KMS-11 (cell line): ENCODE measurements around the gene COL5A1.

Experiments
- H2AFZ ChIP-seq: fragments of 200-600 bp; sonication (generic); 2 replicates; pipeline ENCODE4 v1.6.1; 2016; ENCODE audit warnings: antibody characterized with exemption, mixed run types, low read depth
- H3K27ac ChIP-seq: fragments of 200-600 bp; sonication (generic); 2 replicates; pipeline ENCODE4 v1.6.1; 2016; ENCODE audit warnings: mild to moderate bottlenecking, mixed run types
- H3K27me3 ChIP-seq: fragments of 200-600 bp; sonication (generic); 2 replicates; pipeline ENCODE4 v1.6.1; 2017; ENCODE audit warnings: mild to moderate bottlenecking, low read depth, mixed run types, moderate library complexity; ENCODE audit not compliant: insufficient read depth
- H3K36me3 ChIP-seq: fragments of 200-600 bp; sonication (generic); 2 replicates; pipeline ENCODE4 v1.6.1; 2017; ENCODE audit warnings: mild to moderate bottlenecking, mixed run types; ENCODE audit not compliant: insufficient read depth
- H3K4me1 ChIP-seq: fragments of 200-600 bp; sonication (generic); 2 replicates; pipeline ENCODE4 v1.6.1; 2016; ENCODE audit warnings: mild to moderate bottlenecking, low read depth, mixed run types; ENCODE audit not compliant: poor library complexity, severe bottlenecking
- H3K4me2 ChIP-seq: fragments of 200-600 bp; sonication (generic); 2 replicates; pipeline ENCODE4 v1.7.0; 2016; ENCODE audit warnings: mild to moderate bottlenecking, mixed run types
- H3K4me3 ChIP-seq: fragments of 200-600 bp; sonication (generic); IDR thresholded peaks from 2 replicates; pipeline ENCODE4 v1.6.1; 2017; ENCODE audit warnings: low read depth, low read length, mixed read lengths; ENCODE audit not compliant: insufficient read depth
- H3K79me2 ChIP-seq: fragments of 200-600 bp; sonication (generic); 2 replicates; pipeline ENCODE4 v1.6.1; 2016; ENCODE audit warnings: low read depth, mixed run types; ENCODE audit not compliant: insufficient read depth
- H3K9ac ChIP-seq: fragments of 200-600 bp; sonication (generic); 2 replicates; pipeline ENCODE4 v1.6.1; 2016; ENCODE audit warnings: mild to moderate bottlenecking, mixed run types
- H4K20me1 ChIP-seq: fragments of 200-600 bp; sonication (generic); 2 replicates; pipeline ENCODE4 v1.6.1; 2016; ENCODE audit warnings: mild to moderate bottlenecking, mixed run types; ENCODE audit not compliant: insufficient read depth
- TF ChIP-seq, protein P1 (sequence below): fragments of 200-600 bp; sonication (generic); conservative IDR thresholded peaks from 2 replicates; pipeline ENCODE4 v1.6.1; 2017; ENCODE audit warnings: low read depth, mild to moderate bottlenecking, antibody characterized with exemption, low read length, moderate library complexity, mixed read lengths

The COL5A1 gene

DNA sequence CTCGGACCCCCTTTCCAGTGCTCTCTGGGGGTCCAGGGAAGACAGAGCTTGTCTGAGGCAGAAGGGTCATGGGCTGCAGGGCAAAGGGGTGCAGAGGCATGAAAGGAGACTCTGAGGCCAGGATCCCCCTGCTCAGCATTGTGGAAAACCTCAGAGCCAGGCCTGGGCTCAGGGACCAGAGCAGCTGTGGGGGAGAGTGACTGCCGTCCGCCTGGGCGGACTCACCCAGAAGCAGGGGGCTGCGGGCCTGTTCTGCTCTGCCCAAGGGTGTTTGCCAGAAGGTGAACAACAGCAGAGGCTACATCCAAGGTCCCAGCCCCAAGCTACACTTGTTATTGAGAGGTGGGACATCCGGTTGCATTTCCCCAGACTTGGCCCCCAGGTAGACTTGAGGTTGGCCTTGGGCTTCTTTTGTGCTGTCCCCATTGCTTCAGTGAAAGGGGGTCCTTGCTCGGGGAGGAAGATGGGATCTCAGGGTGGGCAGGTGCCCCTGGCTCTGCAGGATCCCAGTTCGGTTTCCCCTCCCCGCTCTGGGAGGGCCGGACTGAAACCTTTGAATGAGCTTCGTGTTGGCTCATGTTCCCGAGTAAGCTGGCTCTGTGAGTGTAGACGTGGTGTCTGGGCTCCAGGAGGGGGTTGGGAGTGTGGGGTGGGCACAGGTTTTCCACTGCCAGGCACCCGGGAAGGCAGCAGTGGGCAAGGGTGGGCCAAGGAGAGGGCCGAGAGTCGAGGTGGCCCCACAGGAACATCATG is 92.1 kb downstream of the COL5A1 start:
- Histone ChIP-seq H3K4me3 (no peak overlapping the region), H3K4me1 (no peaks in the 10 kb centered on the region), H2AFZ (no peak overlapping the region), H4K20me1 (no peaks in the 10 kb centered on the region), H3K36me3 (no peaks in the 10 kb centered on the region), H3K27me3 (peaks cover 8% of the 10 kb centered on the region; the same call in 1 of the 2 replicates), H3K27ac (no peak overlapping the region), H3K4me2 (no peak overlapping the region), H3K79me2 (no peaks in the 10 kb centered on the region), H3K9ac (no peak overlapping the region)
- TF ChIP-seq, protein P1, sequence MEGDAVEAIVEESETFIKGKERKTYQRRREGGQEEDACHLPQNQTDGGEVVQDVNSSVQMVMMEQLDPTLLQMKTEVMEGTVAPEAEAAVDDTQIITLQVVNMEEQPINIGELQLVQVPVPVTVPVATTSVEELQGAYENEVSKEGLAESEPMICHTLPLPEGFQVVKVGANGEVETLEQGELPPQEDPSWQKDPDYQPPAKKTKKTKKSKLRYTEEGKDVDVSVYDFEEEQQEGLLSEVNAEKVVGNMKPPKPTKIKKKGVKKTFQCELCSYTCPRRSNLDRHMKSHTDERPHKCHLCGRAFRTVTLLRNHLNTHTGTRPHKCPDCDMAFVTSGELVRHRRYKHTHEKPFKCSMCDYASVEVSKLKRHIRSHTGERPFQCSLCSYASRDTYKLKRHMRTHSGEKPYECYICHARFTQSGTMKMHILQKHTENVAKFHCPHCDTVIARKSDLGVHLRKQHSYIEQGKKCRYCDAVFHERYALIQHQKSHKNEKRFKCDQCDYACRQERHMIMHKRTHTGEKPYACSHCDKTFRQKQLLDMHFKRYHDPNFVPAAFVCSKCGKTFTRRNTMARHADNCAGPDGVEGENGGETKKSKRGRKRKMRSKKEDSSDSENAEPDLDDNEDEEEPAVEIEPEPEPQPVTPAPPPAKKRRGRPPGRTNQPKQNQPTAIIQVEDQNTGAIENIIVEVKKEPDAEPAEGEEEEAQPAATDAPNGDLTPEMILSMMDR = no peak

DNA sequence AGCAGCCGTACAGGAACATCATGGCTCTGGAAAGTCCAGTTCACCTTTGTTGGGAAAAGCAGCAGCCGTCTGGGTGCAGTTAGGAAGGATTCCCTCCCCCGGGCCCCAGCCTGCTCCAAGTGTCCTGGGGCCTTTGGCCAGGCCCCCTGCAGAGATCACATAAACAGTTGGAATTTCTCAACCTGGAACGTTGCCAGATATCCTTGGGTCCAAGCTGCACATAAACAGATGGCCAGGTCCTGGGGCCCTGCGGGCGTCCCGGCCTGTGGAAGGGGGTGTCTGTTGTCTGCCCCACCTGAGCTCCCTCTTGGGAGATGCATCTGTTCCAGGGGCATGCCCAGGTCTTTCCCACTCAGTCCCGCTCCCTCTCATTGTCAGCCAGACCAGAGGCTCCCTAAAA is 92.7 kb downstream of the COL5A1 start:
- TF ChIP-seq, protein P1 = no peak
- Histone ChIP-seq H3K79me2 (no peaks in the 10 kb centered on the region), H4K20me1 (no peaks in the 10 kb centered on the region), H3K27ac (no peak overlapping the region), H3K36me3 (no peaks in the 10 kb centered on the region), H3K27me3 (peaks cover 11% of the 10 kb centered on the region; the same call in 1 of the 2 replicates), H3K4me1 (no peaks in the 10 kb centered on the region), H3K4me2 (no peak overlapping the region), H2AFZ (no peak overlapping the region), H3K9ac (no peak overlapping the region), H3K4me3 (no peak overlapping the region)

DNA sequence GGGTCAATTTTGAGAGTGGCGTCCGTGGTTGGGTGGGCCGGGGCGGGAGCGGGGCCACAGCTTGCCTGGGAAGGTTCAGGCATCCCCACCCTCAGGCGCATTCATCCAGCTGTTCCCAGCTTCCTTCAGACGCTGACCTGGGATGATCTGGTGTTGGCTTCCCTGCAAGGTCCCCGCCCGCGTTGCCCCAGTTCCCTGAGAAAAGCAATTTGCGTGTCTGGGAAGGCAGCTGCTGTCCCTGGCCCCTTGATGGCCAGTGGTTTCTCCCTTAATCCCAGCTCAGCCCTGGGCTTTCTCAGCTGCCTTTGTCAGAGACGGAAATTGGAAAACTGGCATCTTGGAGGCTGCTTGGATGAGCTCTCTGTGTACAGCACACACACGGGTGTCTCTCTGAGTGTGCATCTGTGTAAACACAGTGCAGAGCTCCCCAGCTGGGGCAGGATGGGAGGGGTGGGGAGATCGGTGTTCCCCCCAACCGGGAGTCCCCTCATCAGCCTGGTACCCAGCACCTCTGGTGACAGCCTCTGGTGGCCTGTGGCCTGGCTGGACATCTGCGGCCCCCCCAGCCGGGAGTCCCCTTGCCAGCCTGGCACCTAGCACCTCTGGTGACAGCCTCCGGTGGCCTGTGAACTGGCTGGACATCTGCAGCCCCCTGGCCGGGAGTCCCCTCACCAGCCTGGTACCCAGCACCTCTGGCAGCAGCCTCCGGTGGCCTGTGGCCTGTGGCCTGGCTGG is 94.0 kb downstream of the COL5A1 start:
- TF ChIP-seq, protein P1 = no peak
- Histone ChIP-seq H3K36me3 (no peaks in the 10 kb centered on the region), H4K20me1 (no peaks in the 10 kb centered on the region), H3K4me1 (no peaks in the 10 kb centered on the region), H3K4me3 (no peak overlapping the region), H3K27me3 (peaks cover 11% of the 10 kb centered on the region; the same call in 1 of the 2 replicates), H3K9ac (no peak overlapping the region), H3K79me2 (no peaks in the 10 kb centered on the region), H3K4me2 (no peak overlapping the region), H3K27ac (no peak overlapping the region), H2AFZ (no peak overlapping the region)

GRCh38 chr9:134736791-134737497 is 95.3 kb downstream of the COL5A1 start:
- H3K27me3 ChIP-seq = peaks cover 15% of the 10 kb centered on the region; the same call in 1 of the 2 replicates
- TF ChIP-seq, protein P1 = no peak
- H3K27ac ChIP-seq = no peak overlapping the region
- H3K4me1 ChIP-seq = no peaks in the 10 kb centered on the region
- no peak overlapping the region for H3K4me3 ChIP-seq
- no peaks in the 10 kb centered on the region for H3K36me3 ChIP-seq
- no peak overlapping the region for H3K4me2 ChIP-seq
- no peaks in the 10 kb centered on the region for H4K20me1 ChIP-seq
- no peak overlapping the region for H2AFZ ChIP-seq
- no peak overlapping the region for H3K9ac ChIP-seq
- H3K79me2 ChIP-seq = no peaks in the 10 kb centered on the region
